Memory B cell (primary cell): ENCODE results near the gene MT4.

Source experiments
- ATAC-seq: fragments of 150-1000 bp; cut with Tn5 transposase; 2 replicates; pipeline ENCODE4 v1.10.0; 2021; ENCODE audit warnings: low read depth, mild to moderate bottlenecking, moderate library complexity
- DNase-seq, 2 donors: peaks; one replicate each; pipeline ENCODE4 v3.0.0; 2022; ENCODE audit warnings: low spot score in 2 of 2
- H3K27ac Mint-ChIP-seq: one replicate; pipeline ENCODE4 v1.8.0; 2022; ENCODE audit warnings: mild to moderate bottlenecking, moderate library complexity, mixed read lengths
- H3K27me3 Mint-ChIP-seq: one replicate; pipeline ENCODE4 v1.8.0; 2022; ENCODE audit warnings: mixed read lengths
- H3K36me3 Mint-ChIP-seq: one replicate; pipeline ENCODE4 v1.8.0; 2022; ENCODE audit warnings: mild to moderate bottlenecking, mixed read lengths
- H3K4me1 Mint-ChIP-seq: one replicate; pipeline ENCODE4 v1.8.0; 2022; ENCODE audit warnings: mixed read lengths
- H3K4me3 Mint-ChIP-seq: one replicate; pipeline ENCODE4 v1.8.0; 2022; ENCODE audit warnings: mild to moderate bottlenecking, moderate library complexity, mixed read lengths
- H3K9me3 Mint-ChIP-seq: one replicate; pipeline ENCODE4 v1.8.0; 2022; ENCODE audit warnings: mixed read lengths

The MT4 gene

DNA sequence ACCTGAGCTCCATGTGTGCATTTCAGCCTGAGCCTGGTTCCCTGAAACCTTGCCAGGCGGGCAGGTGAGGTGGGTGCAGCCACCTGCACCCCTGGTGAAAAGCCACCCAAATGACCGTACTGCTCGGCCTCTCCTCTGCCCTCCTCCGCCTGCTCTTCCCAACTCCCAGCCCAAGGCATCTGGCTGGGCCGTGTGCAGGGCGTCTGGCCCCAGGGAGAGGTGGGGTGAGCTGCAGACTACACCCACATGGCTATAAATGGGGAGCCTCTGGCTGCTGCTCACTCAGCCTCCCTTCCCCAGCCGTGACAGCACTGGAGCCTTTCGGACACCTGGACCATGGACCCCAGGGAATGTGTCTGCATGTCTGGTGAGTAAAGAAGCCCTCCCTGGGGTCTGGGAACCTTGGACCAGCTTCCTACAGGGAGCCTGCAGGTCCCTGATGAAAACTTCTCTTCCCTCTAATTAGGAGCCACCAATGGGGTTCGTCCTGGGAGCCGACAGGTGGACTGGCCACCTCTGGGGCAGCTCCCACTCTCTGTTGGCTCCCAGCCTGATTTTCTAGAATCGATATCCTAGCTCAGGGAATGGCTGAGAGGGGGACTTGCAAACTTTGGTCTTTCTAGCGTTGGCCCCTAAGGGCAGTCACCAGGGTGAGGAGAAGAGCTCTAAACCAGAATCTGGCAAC, at the start of gene MT4:
TSS of gene MT4 (plus strand) at position 281 of the 685 bp plus-strand sequence. CDS start at position 337, 56 bp downstream.
- ATAC-seq (no peak), DNase-seq (no peak)
- Mint-ChIP-seq H3K36me3 (peaks cover 1% of the 10 kb centered on the region), H3K4me3 (no peak within 1 kb of the TSS), H3K27me3 (peaks cover 11% of the 10 kb centered on the region), H3K9me3 (peaks cover 4% of the 10 kb centered on the region), H3K4me1 (peaks cover 6% of the 10 kb centered on the region), H3K27ac (no peak within 1 kb of the TSS)

DNA sequence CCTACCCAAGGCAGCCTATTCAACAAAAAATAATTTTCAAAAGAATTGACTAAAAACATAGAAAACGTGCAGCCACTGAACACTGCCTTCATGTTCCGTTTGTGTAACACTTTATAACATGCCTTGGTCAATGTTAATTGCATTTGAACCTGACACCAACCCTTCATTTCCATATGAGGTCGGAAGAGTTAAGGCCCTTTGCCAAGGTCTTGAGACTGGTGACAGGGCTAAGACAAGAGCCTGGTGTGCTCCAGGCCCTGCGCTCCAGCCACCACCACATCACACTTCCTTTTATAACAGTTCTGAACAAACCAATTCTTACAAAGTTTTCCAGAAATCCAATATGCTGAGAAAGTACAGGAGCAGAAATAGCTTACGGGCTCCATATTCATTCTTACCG, 49.2 kb upstream of the MT4 start:
- peaks cover 13% of the 10 kb centered on the region for H3K36me3 Mint-ChIP-seq
- no peak overlapping the region for H3K4me3 Mint-ChIP-seq
- H3K27ac Mint-ChIP-seq = no peak overlapping the region
- no peaks in the 10 kb centered on the region for H3K9me3 Mint-ChIP-seq
- H3K4me1 Mint-ChIP-seq = peaks cover 36% of the 10 kb centered on the region
- ATAC-seq = no peak
- DNase-seq = no peak
- no peaks in the 10 kb centered on the region for H3K27me3 Mint-ChIP-seq

DNA sequence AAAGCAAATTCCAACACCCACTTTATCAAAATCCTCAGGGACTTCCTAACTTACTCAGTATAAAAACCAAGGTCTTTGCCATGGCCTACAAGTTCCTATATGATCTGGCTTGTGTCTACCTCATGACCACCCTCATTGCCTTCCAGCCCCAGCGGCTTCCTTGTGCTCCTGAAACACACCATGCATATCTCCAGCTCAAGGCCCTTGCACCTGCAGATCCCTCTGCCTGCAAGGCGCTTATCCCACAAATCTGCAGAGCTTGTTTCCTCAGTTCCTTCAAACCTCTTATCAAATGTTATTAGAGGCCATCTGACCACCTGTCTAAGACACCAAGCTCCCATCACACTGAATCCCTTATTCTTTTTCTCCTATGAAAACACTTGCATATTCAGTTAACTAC, 47.7 kb upstream of the MT4 start:
- ATAC-seq (no peak), DNase-seq (no peak)
- H3K36me3 Mint-ChIP-seq = peaks cover 8% of the 10 kb centered on the region
- no peaks in the 10 kb centered on the region for H3K27me3 Mint-ChIP-seq
- peaks cover 37% of the 10 kb centered on the region for H3K4me1 Mint-ChIP-seq
- H3K27ac Mint-ChIP-seq = peak overlapping the region; percentile 5
- H3K9me3 Mint-ChIP-seq = no peaks in the 10 kb centered on the region
- no peak overlapping the region for H3K4me3 Mint-ChIP-seq

DNA sequence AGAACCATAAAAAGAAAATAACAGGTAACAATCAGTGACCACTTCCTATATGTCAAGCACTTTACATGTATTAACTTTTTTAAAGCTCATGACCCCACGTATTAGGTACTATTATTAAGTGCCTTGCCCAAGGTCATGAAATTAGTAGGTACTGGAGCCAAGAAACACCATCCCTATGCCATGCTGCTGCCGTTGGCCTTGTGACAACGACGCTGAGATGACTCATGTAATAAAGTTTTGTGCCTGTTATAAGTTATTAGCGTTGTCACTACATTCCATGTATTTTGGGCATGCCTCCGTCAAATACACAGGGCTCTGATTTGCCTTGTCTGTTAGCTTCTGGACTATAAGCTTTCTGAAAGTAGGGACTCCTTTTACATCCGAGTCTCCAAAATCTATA, 46.4 kb upstream of the MT4 start:
- no peaks in the 10 kb centered on the region for H3K9me3 Mint-ChIP-seq
- no peaks in the 10 kb centered on the region for H3K36me3 Mint-ChIP-seq
- H3K27ac Mint-ChIP-seq = peak overlapping the region; percentile 89
- peak overlapping the region; percentile 87 for H3K4me3 Mint-ChIP-seq
- H3K4me1 Mint-ChIP-seq = peaks cover 29% of the 10 kb centered on the region
- no peak for ATAC-seq
- no peak for DNase-seq
- H3K27me3 Mint-ChIP-seq = no peaks in the 10 kb centered on the region

DNA sequence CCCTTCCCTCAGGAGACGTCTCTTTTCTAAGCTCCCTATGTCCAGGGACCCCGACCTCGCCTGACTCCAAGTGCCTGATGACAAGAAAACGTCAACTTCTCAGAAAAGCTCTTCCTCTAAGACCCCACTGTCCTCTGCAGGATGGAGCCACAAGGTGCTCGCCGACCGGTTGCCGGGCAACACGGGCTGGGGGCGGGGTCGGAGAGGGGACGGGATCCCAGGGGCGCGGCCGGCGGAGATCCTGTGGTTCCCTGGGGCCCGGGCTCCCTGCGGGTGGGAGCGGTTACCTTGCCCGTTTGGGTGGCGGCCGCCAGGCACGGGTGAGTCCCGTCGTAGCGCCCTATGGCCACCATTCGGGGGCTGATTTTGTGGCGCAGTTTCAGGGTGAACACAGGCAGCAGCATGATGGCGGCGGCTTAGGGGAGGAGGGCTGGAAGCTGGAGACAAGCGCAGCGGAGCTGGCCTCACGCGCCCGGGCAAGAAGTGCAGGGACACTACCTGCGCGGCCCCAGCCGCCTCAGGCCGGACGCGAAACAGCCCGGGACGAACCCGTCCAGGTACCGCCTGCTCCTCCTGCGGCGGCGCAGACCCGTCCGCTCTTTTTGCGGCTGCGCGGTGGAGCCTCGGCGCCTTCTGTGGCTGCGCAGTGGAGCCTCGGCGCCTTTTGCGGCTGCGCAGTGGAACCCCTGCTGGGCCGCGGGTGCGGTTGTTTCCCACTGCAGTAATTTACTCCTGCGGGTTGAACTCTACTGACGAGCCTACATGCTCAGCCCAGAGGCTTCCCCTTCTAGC, 45.2 kb upstream of the MT4 start, which contains the start of gene BBS2:
TSS of gene BBS2 (minus strand) at position 566 of the 792 bp plus-strand sequence. CDS start at position 404, 162 bp downstream.
- H3K36me3 Mint-ChIP-seq = no peaks in the 10 kb centered on the region

DNA sequence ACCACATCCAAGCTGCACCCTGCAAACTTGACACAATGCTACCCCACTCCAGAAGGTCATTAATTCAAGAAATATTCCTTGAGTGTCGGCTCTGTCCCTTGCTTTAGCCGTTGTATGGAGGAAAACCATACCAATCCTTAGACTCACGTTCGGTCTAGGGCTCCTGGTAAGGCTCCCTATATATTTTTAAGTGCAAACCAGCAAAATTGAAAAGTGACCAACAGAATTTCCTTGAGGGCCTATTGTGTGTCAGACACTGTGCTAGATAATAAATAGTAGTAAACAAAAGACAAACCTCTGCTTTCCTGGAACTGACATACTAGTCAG, 44.7 kb upstream of the MT4 start:
- Mint-ChIP-seq H3K4me3 (peak overlapping the region; percentile 87), H3K36me3 (no peaks in the 10 kb centered on the region), H3K9me3 (no peaks in the 10 kb centered on the region), H3K27me3 (no peaks in the 10 kb centered on the region), H3K27ac (peak overlapping the region; percentile 89), H3K4me1 (peaks cover 18% of the 10 kb centered on the region)
- DNase-seq (no peak), ATAC-seq (no peak)

More for the DNA sequence above, 45.2 kb upstream of the MT4 start, which contains the start of gene BBS2:
- no peaks in the 10 kb centered on the region for H3K9me3 Mint-ChIP-seq
- peak within 1 kb of the TSS; percentile 87 for H3K4me3 Mint-ChIP-seq
- peaks cover 23% of the 10 kb centered on the region for H3K4me1 Mint-ChIP-seq
- peak within 1 kb of the TSS; percentile 89 for H3K27ac Mint-ChIP-seq
- ATAC-seq (peak; percentile 86), DNase-seq (peak; percentile 88 to 90)
- H3K27me3 Mint-ChIP-seq = no peaks in the 10 kb centered on the region

DNA sequence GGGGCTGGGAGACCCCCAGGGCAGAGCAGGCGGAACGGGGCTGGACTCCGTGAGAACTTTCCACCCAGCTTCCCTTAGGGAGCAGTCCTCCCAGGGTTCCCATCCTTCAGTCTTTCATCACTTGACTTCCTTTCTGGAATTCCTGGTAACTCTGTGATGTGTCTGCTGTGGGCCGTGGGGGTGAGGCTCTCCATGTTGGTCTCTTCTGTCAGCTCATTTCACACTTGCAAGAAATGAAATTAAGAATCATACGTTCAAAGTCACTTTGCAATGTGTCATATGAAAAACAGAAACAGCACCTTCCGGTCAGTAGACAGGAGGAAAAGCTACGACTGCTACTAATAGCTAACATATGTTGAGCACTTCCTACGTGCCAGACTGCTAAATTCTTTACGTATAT, 39.6 kb upstream of the MT4 start:
- H3K4me1 Mint-ChIP-seq = peaks cover 5% of the 10 kb centered on the region
- no peak for ATAC-seq

DNA sequence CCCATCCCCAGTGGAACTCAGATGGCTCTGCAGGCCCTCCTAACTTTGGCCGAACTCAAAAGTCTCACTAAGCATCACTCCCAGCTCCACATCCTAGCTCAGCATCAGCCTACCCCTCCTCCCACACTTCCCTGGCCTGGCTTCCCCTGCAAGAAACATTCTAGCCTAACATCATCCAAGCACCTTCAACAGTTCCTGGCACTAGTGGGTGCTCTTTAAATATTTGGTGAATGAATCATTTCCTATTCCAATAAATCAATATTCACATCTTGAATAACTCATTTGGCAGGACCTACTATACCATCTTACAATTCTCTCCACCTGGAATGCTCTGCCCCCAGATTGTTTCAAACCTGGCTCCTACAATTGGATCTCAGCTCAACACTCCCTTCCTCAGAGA, 34.0 kb upstream of the MT4 start:
- ATAC-seq (no peak), DNase-seq (no peak)
- Mint-ChIP-seq H3K27me3 (peaks cover 5% of the 10 kb centered on the region), H3K27ac (no peak overlapping the region), H3K9me3 (no peaks in the 10 kb centered on the region), H3K4me1 (no peaks in the 10 kb centered on the region), H3K36me3 (no peaks in the 10 kb centered on the region), H3K4me3 (no peak overlapping the region)

More for the DNA sequence above, 39.6 kb upstream of the MT4 start:
- H3K27me3 Mint-ChIP-seq = peaks cover 4% of the 10 kb centered on the region
- no peak for DNase-seq
- no peak overlapping the region for H3K27ac Mint-ChIP-seq
- H3K9me3 Mint-ChIP-seq = no peaks in the 10 kb centered on the region
- H3K4me3 Mint-ChIP-seq = no peak overlapping the region
- H3K36me3 Mint-ChIP-seq = no peaks in the 10 kb centered on the region

DNA sequence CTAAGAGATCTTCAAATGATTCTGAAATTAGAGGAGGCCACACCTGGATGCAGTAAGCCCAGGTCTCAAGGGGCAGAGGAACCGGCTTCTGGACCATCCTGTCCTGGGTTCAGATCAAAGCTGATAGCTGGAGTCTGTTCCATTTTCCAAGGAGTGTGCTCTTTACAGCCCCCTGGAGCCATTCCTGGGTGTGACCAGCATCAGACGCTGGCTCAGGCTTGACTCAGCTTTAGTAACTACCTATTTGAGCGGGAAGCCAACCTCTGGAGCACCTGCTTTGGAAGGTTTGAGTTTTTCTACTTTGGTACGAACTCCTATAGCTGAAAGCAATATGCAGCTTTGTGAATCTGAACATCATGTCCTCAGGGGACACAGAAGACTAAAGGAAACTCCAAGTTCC, 32.2 kb upstream of the MT4 start:
- H3K4me1 Mint-ChIP-seq = no peaks in the 10 kb centered on the region
- no peak overlapping the region for H3K27ac Mint-ChIP-seq
- H3K27me3 Mint-ChIP-seq = peaks cover 10% of the 10 kb centered on the region
- no peaks in the 10 kb centered on the region for H3K36me3 Mint-ChIP-seq
- no peak overlapping the region for H3K4me3 Mint-ChIP-seq
- no peaks in the 10 kb centered on the region for H3K9me3 Mint-ChIP-seq
- DNase-seq (no peak), ATAC-seq (no peak)

DNA sequence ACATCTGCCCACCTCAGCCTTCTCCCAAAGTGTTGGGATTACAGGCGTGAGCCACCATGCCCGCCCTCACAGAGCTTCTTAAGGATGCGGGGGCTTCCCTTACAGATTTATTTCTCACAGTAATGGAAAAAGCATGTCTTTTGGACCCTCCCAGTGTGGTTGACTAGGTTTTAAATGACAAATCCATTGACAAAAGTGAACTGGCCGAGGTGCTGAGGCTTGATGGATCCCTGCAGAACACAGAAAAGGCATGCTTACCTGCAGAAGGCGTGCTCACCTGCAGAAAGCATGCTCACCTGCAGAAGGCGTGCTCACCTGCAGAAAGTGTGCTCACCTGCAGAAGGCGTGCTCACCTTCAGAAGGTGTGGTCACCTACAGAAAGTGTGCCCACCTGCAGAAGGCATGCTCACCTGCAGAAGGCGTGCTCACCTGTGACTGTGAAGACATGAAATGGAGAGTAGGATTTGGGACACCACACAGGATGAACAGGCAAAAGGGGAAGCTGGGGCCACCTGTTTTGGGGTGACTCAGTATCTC, 30.0 kb upstream of the MT4 start:
- Mint-ChIP-seq H3K36me3 (no peaks in the 10 kb centered on the region), H3K4me3 (no peak overlapping the region), H3K4me1 (no peaks in the 10 kb centered on the region), H3K27ac (no peak overlapping the region), H3K9me3 (no peaks in the 10 kb centered on the region), H3K27me3 (peaks cover 13% of the 10 kb centered on the region)
- ATAC-seq (no peak), DNase-seq (no peak)

DNA sequence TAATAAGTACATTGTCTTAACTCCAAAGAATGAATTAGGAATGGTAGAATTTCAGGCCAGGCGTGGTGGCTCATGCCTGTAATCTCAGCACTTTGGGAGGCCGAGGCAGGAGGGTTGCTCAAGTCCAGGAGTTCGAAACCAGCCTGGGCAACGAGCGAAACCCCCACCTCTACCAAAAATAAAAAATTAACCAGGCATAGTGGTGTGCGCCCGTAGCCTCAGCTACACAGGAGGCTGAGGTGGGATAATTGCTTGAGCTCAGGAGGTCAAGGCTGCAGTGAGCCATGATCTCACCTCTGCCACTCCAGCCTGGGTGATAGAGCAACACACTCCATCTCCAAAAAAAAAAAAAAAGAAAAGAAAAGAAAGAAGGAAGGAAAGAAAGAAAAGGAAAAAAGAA, 26.5 kb upstream of the MT4 start:
- Mint-ChIP-seq H3K9me3 (no peaks in the 10 kb centered on the region), H3K27me3 (peaks cover 19% of the 10 kb centered on the region), H3K36me3 (peaks cover 2% of the 10 kb centered on the region), H3K4me3 (no peak overlapping the region), H3K4me1 (no peaks in the 10 kb centered on the region), H3K27ac (no peak overlapping the region)
- no peak for DNase-seq
- ATAC-seq = no peak

DNA sequence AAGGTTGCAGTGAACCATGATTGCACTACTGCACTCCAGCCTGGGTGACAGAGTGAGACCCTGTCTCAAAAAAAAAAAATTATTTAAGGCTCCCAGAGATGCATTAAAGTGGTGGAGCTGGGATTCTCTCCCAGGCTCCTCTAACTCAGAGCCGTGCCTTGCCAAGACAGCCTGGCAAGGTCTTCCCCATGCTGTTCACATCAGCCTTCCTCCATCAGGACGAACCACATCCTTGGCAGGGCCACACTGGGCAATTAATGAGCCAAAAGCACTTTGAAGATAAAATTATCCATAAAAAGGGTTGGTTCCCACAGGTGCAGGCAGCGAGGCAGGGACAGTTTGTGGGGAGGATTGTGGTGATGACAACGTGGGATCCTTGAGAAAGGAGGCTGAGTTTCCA, 25.2 kb upstream of the MT4 start:
- Mint-ChIP-seq H3K27me3 (peaks cover 17% of the 10 kb centered on the region), H3K27ac (no peak overlapping the region), H3K4me1 (no peaks in the 10 kb centered on the region), H3K36me3 (peaks cover 2% of the 10 kb centered on the region), H3K4me3 (no peak overlapping the region), H3K9me3 (no peaks in the 10 kb centered on the region)
- DNase-seq (no peak), ATAC-seq (no peak)

DNA sequence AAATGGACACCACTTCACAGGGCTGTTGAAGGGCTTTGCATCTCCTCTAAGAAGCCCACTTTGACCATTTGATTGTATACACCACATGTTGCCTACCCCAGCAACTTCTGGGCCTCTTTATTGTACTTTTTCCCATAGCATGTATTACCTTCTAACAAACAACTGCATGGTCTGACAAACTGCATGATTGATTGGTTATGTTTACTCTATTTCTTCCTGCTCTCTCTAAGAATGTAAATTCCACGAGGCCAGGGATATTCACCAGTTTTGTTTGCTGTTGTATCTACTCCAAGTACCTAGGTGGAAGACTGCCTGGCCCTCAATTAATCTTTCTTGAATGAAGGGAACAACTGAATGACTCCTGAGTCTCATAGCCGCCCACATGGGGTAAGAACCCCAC, 22.8 kb upstream of the MT4 start:
- ATAC-seq = no peak
- no peaks in the 10 kb centered on the region for H3K4me1 Mint-ChIP-seq
- H3K36me3 Mint-ChIP-seq = peaks cover 2% of the 10 kb centered on the region
- DNase-seq = no peak
- no peak overlapping the region for H3K27ac Mint-ChIP-seq
- H3K27me3 Mint-ChIP-seq = peaks cover 17% of the 10 kb centered on the region
- no peak overlapping the region for H3K4me3 Mint-ChIP-seq
- H3K9me3 Mint-ChIP-seq = no peaks in the 10 kb centered on the region

DNA sequence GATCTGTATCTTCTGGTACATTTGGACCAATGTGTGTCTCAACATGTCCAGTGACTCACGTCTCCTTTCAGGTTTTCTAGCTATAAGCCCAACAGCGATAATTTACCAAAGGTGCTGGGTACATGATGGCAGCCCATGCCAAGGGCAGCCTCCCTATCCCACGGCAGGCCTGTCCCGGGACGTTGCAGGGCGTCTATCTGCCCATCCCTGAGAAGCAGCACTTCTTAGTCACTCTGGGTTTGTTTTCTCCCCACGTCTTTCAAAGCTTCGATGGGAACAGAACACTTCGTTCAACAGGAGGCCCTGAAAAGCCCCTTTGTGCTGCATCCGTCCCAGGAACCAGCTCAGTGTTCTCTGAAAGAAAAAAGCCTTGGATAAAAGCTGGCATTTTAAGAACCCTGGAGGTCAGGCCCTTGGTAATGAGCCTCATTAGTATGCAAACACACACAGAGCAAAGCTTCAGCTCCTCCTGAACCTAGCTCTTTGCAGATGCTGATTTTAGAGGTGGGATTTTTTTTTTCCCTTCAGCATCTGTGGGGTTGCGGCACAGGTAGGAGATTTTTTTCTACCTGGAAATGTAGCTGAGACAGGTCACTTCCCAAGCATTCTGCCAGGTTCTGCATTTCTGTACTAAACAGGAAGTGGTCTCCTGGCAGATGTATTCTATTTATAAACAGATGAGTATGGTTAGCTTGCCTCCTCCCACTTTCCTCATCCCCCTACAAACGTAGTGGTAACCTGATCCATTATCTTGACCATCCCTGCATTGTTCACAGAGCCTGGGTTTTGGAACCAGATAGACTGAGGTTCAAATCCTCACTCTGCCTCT, 17.5 kb upstream of the MT4 start:
- H3K27ac Mint-ChIP-seq = no peak overlapping the region
- DNase-seq = no peak
- peaks cover 7% of the 10 kb centered on the region for H3K27me3 Mint-ChIP-seq
- peaks cover 7% of the 10 kb centered on the region for H3K4me1 Mint-ChIP-seq
- no peaks in the 10 kb centered on the region for H3K36me3 Mint-ChIP-seq
- H3K9me3 Mint-ChIP-seq = peaks cover 3% of the 10 kb centered on the region
- H3K4me3 Mint-ChIP-seq = no peak overlapping the region
- peak; percentile 34 for ATAC-seq
